BLaER1 (cell line): ENCODE measurements around the gene RNF32.

ENCODE experiments used
- H3K27ac ChIP-seq: shearing (Covaris generic); formaldehyde crosslinking; 2 replicates; pipeline ENCODE4 v1.8.1; 2022
- H3K27me3 ChIP-seq: shearing (Covaris generic); formaldehyde crosslinking; 2 replicates; pipeline ENCODE4 v1.8.1; 2022
- H3K36me3 ChIP-seq: shearing (Covaris generic); formaldehyde crosslinking; 2 replicates; pipeline ENCODE4 v1.8.1; 2022
- H3K4me1 ChIP-seq: shearing (Covaris generic); formaldehyde crosslinking; 2 replicates; pipeline ENCODE4 v1.8.1; 2022
- H3K4me2 ChIP-seq: shearing (Covaris generic); formaldehyde crosslinking; 2 replicates; pipeline ENCODE4 v1.8.1; 2022
- H3K4me3 ChIP-seq: shearing (Covaris generic); formaldehyde crosslinking; 2 replicates; pipeline ENCODE4 v1.8.1; 2022
- H3K9ac ChIP-seq: shearing (Covaris generic); formaldehyde crosslinking; 2 replicates; pipeline ENCODE4 v1.8.1; 2022
- H3K9me3 ChIP-seq: shearing (Covaris generic); formaldehyde crosslinking; 2 replicates; pipeline ENCODE4 v1.8.1; 2022
- H4K20me1 ChIP-seq: shearing (Covaris generic); formaldehyde crosslinking; 2 replicates; pipeline ENCODE4 v1.8.1; 2022
- Cebpa-rat ChIP-seq: shearing (Covaris generic); IDR thresholded peaks from 2 replicates; pipeline ENCODE4 v1.8.1; 2022

Gene RNF32

DNA sequence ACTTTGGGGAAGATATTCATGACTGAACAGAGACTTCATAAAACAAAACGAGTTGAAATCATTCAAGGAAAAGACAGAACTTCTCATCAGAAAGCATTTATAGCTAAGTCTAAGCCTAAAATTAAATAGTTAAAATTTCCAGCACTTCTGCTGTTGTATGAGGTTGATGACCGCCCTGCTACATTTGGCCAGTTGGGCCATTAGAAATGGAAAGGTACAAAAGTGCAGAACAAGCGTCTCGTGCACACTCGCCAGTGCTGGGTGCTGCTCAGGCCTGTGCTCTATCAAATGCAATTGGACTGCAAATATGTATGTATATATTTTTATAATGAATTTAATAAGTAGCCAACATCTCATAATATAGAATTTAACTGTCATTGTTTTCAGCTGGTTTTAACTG is 34.4 kb upstream of the RNF32 start:
- Histone ChIP-seq H4K20me1 (no peaks in the 10 kb centered on the region), H3K9me3 (peaks cover 5% of the 10 kb centered on the region; the same call in 1 of the 2 replicates), H3K9ac (no peak overlapping the region), H3K27me3 (no peaks in the 10 kb centered on the region), H3K4me2 (no peak overlapping the region), H3K27ac (no peak overlapping the region), H3K36me3 (no peaks in the 10 kb centered on the region), H3K4me3 (no peak overlapping the region), H3K4me1 (peaks cover 7% of the 10 kb centered on the region)
- no peak for TF ChIP-seq Cebpa-rat

DNA sequence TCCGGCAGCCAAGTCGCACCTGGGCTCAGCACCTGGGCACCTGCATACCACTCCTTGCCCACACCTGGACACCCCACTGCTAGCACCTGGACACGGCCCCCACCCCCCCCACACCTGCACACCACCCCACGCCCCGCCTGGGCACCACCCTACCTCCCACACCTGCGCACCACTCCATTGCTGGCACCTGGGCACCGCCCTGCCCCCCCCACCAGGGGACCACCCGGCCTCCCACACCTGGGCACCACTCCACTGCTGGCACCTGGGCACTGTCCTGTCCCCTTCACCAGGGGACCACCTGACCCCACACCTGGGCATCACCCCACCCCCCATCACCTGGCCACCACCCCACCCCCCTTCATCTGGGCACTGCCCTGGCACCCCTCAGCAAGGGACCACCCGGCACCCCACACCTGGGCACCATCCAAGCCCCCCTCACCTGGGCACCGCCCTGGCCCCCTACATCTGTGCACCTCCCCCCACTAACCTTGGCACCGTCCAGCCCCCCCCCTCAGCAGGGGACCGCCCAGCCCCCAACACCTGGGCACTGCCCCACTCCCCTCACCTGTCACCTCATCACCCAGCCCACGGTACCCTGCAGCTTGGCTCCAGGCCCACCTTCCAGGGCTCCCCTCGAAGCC is 33.8 kb upstream of the RNF32 start:
- no peaks in the 10 kb centered on the region for H4K20me1 ChIP-seq
- H3K36me3 ChIP-seq = no peaks in the 10 kb centered on the region
- H3K27me3 ChIP-seq = no peaks in the 10 kb centered on the region
- peaks cover 10% of the 10 kb centered on the region for H3K4me1 ChIP-seq
- no peak overlapping the region for H3K27ac ChIP-seq
- peaks cover 5% of the 10 kb centered on the region; the same call in 1 of the 2 replicates for H3K9me3 ChIP-seq
- no peak overlapping the region for H3K4me2 ChIP-seq
- H3K4me3 ChIP-seq = no peak overlapping the region
- TF ChIP-seq Cebpa-rat = no peak
- H3K9ac ChIP-seq = no peak overlapping the region

DNA sequence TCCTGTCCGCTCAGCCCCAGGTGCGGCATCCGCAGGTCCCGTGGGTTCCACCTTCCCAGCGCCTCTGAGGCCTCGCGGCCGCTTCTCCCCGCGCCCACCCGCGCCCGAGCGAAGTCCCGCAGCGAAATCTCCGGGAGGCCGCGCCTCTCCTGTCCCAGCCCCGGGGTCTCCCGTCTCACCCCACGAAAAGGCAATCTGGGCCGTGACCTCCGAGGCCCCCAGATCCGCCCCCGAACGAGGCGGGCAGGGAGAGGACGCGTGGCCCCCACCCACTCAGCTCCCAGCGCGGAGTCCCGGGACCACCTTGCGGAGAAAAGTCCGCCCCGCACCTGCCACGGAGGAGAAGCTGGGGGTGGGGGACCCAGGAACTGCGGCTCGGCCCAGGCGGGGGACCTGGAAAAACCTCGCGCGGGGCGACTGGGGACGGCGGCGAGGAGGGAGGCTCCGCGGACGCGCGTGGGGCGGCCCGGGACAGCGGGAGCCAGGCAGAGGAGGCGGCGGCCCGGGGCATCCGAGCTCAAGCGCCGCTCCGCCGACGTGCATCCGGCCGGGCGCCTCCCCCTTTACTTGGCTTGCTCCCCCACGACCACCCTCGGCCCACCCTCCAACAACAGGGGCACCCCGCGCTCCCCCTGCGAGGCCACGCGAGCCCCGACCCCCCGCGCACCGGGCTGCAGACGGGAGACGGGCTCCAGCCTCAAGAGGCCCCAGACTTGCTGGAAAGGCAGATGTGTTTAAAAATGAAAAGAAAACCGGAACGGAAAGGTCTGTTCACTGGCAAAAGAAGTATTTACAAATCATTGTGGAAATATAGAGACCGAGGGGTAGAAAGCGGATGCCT is 33.0 kb upstream of the RNF32 start:
- H3K4me3 ChIP-seq = no peak overlapping the region
- H4K20me1 ChIP-seq = no peaks in the 10 kb centered on the region
- no peaks in the 10 kb centered on the region for H3K36me3 ChIP-seq
- peaks cover 17% of the 10 kb centered on the region for H3K4me1 ChIP-seq
- H3K27me3 ChIP-seq = no peaks in the 10 kb centered on the region
- H3K9me3 ChIP-seq = peaks cover 5% of the 10 kb centered on the region; the same call in 1 of the 2 replicates
- no peak overlapping the region for H3K4me2 ChIP-seq
- no peak overlapping the region for H3K27ac ChIP-seq
- no peak for TF ChIP-seq Cebpa-rat
- H3K9ac ChIP-seq = no peak overlapping the region

DNA sequence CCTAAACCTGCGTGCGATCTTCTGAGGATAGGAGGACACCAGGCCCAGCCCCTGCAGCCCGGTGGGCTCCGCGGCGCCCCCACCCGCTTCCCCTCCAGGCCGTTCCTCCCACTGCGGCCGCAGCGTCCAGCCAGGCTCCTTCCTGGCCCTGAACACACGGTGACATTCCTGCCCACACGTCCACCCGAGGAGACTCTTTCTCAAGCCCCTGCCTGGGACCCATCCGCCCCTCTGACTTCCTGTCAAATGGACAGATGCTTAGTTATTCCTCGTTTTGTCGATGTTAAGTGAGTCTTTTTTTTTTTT is 32.4 kb upstream of the RNF32 start:
- Histone ChIP-seq H3K4me2 (no peak overlapping the region), H4K20me1 (no peaks in the 10 kb centered on the region), H3K27me3 (no peaks in the 10 kb centered on the region), H3K4me1 (peaks cover 23% of the 10 kb centered on the region), H3K9ac (no peak overlapping the region), H3K36me3 (no peaks in the 10 kb centered on the region), H3K27ac (no peak overlapping the region), H3K4me3 (no peak overlapping the region), H3K9me3 (peaks cover 5% of the 10 kb centered on the region; the same call in 1 of the 2 replicates)
- no peak for TF ChIP-seq Cebpa-rat

DNA sequence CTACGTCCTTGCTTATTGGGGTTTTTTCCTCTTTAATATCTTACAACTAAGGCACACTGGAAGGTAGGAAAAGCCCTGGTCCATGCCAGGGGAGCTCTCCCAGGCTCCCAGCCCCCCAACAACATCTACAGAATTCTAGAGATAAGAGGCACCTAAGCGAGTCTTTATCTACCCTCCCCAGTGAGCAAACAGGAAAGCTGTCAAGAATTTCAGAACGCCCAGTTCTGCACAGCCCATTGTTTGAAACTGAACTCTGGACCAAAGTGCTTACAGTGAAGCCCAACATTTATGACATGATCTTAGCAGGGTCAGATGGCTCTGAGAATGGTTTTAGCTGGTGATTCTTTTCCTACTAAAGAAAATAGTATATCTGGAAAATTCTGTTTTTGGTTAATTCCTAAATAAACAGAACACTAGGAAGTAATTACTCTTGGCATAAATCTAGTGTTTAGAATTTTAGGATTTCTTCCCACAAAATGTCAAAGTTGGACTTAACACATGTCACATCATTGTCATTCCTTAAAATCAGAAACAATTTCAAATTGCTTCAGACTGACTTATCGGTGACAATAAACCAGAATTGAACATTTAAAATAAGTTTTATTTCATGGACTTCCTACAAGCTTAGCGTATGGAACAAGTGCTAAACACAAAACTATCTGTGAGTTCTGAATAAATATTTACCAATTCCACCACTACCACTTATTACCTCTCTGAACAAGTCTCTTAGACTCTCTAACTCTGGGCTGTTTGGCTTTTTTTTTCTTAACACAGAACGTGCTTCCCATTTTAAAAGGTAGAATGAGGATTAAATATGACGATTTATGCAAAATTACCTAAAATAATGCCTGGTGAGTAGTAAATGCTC is 31.3 kb upstream of the RNF32 start:
- Histone ChIP-seq H3K27me3 (no peaks in the 10 kb centered on the region), H3K4me3 (no peak overlapping the region), H3K36me3 (no peaks in the 10 kb centered on the region), H3K4me2 (peak overlapping the region; percentile 12; the same call in 1 of the 2 replicates), H3K9ac (no peak overlapping the region), H3K9me3 (peaks cover 5% of the 10 kb centered on the region; the same call in 1 of the 2 replicates), H3K27ac (no peak overlapping the region), H3K4me1 (peaks cover 28% of the 10 kb centered on the region), H4K20me1 (no peaks in the 10 kb centered on the region)
- no peak for TF ChIP-seq Cebpa-rat

DNA sequence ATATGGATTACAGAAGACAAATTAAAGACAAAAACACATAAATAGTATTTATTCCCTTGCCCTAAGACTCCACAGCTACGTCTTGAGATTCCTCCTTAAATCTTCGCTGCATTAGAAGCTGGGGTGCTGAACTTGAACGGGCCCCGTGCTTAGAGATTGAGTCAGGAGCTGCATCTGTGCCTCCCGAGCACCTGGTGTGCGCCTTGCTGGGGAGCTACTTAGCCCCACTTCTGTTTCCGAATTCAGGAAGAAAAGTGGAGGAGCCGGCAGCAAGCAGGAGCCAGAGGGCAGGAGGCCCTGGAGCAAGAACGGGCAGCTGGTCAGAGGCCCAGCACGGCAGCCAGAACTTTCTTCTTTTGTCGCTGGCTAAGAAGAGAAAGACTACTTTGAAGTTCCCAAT is 30.4 kb upstream of the RNF32 start:
- H3K4me2 ChIP-seq = no peak overlapping the region
- no peak for TF ChIP-seq Cebpa-rat
- H3K9me3 ChIP-seq = peaks cover 5% of the 10 kb centered on the region; the same call in 1 of the 2 replicates
- no peaks in the 10 kb centered on the region for H3K36me3 ChIP-seq
- no peak overlapping the region for H3K27ac ChIP-seq
- peaks cover 28% of the 10 kb centered on the region for H3K4me1 ChIP-seq
- no peak overlapping the region for H3K9ac ChIP-seq
- no peaks in the 10 kb centered on the region for H4K20me1 ChIP-seq
- H3K27me3 ChIP-seq = no peaks in the 10 kb centered on the region
- H3K4me3 ChIP-seq = no peak overlapping the region

DNA sequence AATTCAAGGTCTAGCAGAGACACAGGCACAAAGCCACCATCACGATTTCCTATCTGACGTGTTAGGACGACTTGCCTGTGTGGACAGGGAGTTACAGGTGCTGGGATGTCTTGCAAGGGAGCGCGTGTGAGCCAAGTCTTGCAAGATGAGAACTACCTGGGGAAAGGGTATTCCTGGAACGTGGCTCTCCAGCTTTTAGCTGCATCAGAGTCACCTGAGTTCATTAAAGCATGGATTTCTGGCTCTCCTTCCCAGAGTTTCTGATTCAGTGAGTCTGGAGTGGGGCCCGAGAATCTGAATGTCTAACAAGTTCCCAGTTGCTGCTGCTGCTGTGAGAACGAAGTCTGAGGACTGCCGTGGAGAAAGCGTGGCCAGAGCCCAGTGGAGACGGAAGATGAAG is 30.0 kb upstream of the RNF32 start:
- Histone ChIP-seq H3K9ac (no peak overlapping the region), H3K4me3 (no peak overlapping the region), H3K4me1 (peaks cover 28% of the 10 kb centered on the region), H4K20me1 (no peaks in the 10 kb centered on the region), H3K9me3 (peaks cover 5% of the 10 kb centered on the region; the same call in 1 of the 2 replicates), H3K36me3 (no peaks in the 10 kb centered on the region), H3K27ac (no peak overlapping the region), H3K4me2 (no peak overlapping the region), H3K27me3 (no peaks in the 10 kb centered on the region)
- no peak for TF ChIP-seq Cebpa-rat

DNA sequence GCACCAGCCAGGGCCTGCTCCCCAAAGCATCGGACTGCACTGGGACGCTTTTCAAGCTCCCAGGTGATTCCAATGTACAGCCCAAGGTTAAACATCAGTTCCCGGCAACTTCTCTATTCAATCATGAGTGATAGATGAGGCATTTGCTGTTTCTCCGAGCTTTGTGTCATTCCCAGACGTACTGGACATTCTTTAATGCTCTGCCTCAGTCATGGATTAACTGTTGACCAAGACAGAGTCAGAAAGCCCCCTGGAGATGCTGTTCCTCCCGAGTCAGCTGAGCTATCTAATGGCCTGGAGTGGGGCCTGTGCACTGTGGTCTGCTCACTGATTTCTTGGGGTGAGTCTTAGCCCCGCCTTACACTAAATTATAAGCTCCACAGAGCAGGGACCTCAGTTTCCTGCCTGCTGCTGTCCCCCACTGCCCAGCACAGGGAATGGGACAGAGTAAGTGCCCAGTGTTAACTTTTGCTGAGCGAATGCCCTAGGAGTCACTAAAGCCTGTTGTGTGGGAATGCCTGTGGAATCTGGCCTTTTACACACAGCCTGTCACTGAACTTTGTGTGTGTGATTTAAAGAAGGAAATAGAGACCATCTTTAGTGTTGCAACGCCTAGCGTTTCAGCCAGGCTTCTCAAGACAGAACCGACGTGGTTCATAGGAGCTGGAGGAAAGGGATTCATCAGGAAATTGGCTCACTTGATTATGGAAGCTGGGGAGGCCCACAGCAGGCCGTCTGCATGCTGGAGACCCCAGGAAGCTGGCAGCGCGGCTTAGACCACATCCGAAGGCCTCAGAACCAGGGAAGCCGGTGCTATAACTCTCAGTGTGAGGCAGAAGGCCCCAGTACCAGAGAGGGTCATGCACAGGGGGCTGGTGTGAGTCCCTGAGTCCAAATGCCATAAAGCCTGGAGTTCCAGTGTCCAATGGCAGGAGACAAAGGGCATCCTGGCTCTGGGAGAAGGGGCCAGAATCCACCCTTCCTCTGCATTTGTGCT is 29.3 kb upstream of the RNF32 start:
- no peak overlapping the region for H3K27ac ChIP-seq
- H3K36me3 ChIP-seq = no peaks in the 10 kb centered on the region
- no peaks in the 10 kb centered on the region for H3K27me3 ChIP-seq
- H3K4me2 ChIP-seq = no peak overlapping the region
- TF ChIP-seq Cebpa-rat = no peak
- no peak overlapping the region for H3K4me3 ChIP-seq
- peaks cover 28% of the 10 kb centered on the region for H3K4me1 ChIP-seq
- no peak overlapping the region for H3K9ac ChIP-seq
- H4K20me1 ChIP-seq = no peaks in the 10 kb centered on the region
- peaks cover 7% of the 10 kb centered on the region for H3K9me3 ChIP-seq

DNA sequence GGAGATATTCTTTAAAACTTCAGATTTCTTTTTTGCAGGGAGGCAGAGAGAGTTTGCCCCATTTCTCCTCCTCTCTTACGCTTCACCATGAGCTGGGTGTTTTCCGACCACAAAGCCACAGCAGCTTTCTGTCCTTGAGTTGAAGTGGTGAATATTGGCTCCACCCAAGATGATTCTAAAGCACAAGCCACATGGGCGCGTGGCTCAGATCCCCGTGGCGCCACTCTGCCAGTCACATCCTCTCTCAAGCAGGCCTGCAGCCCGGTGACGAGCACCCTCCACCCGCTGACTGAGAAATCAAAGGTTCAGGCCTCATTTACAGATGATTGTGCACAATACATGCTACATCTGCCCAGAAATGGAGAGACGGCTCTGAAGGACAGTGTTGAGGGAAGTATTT is 27.6 kb upstream of the RNF32 start:
- H4K20me1 ChIP-seq = no peaks in the 10 kb centered on the region
- H3K27ac ChIP-seq = no peak overlapping the region
- H3K9ac ChIP-seq = no peak overlapping the region
- H3K4me3 ChIP-seq = no peak overlapping the region
- H3K27me3 ChIP-seq = no peaks in the 10 kb centered on the region
- H3K4me1 ChIP-seq = peaks cover 28% of the 10 kb centered on the region
- peak overlapping the region; percentile 49 for H3K4me2 ChIP-seq
- H3K9me3 ChIP-seq = peaks cover 4% of the 10 kb centered on the region
- H3K36me3 ChIP-seq = no peaks in the 10 kb centered on the region
- TF ChIP-seq Cebpa-rat = no peak
